HG02885 (cell line): ENCODE measurements around the gene FLNA.
"Not testable (repeated sequence)": the region's sequence is repeated elsewhere in the genome, so short reads cannot be mapped to it uniquely, and the experiment has no call there.

Experiments
- ATAC-seq: cut with Tn5 transposase; IDR thresholded peaks from one replicate; pipeline ENCODE4 v1.9.1; 2021; ENCODE audit warnings: mild to moderate bottlenecking; ENCODE audit not compliant: unreplicated experiment, poor library complexity

The FLNA gene

GRCh38 chrX:154315416-154315815, 59.0 kb downstream of the FLNA start:
- ATAC-seq: no peak

GRCh38 chrX:154313147-154313546, 61.3 kb downstream of the FLNA start:
- no peak for ATAC-seq

GRCh38 chrX:154312116-154312515, 62.3 kb downstream of the FLNA start:
- no peak for ATAC-seq

GRCh38 chrX:154310616-154311536, 63.6 kb downstream of the FLNA start:
- ATAC-seq: no peak

- no peak for ATAC-seq
Observed at GRCh38 chrX:154309041-154309775, 65.2 kb downstream of the FLNA start.

GRCh38 chrX:154308108-154308946, 66.1 kb downstream of the FLNA start:
- ATAC-seq: no peak

GRCh38 chrX:154307202-154307601, 67.2 kb downstream of the FLNA start:
- no peak for ATAC-seq

- no peak for ATAC-seq
Observed at GRCh38 chrX:154305541-154306205, 68.8 kb downstream of the FLNA start.

GRCh38 chrX:154304846-154305245, 69.6 kb downstream of the FLNA start:
- no peak for ATAC-seq

- no peak for ATAC-seq
Observed at GRCh38 chrX:154303476-154303875, 71.0 kb downstream of the FLNA start.

- not testable (repeated sequence) for ATAC-seq
Observed at GRCh38 chrX:154302998-154303397, 71.4 kb downstream of the FLNA start.

- ATAC-seq: no peak
Observed at GRCh38 chrX:154300816-154301215, 73.6 kb downstream of the FLNA start.
